HG02885 (cell line): ENCODE measurements around the gene AACS.

Experiments used
- ATAC-seq: cut with Tn5 transposase; IDR thresholded peaks from one replicate; pipeline ENCODE4 v1.9.1; 2021; ENCODE audit warnings: mild to moderate bottlenecking; ENCODE audit not compliant: unreplicated experiment, poor library complexity

The AACS gene

GRCh38 chr12:125178222-125178621 lies 113.0 kb downstream of the AACS start:
- no peak for ATAC-seq

DNA sequence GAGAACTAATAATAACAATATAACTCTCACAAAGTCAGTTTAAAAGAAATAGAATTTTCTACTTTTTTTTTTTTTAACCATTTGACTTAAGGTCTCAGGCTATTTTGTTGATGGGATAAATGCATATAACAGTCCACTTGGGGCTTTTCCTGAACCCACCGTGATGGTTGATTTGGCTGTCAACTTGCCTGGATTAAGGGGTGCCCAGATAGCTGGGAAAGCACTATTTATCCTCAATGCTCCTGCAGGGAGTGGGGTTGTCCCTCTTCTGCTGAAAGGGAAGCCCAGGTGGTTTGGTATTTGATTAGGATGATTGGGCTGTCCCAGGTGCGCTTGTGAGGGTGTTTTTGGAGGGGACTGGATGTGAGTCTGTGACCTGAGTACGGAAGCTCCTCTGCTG lies 114.9 kb downstream of the AACS start:
- no peak for ATAC-seq

- no peak for ATAC-seq
Observed at GRCh38 chr12:125181107-125181506, 115.9 kb downstream of the AACS start.

- ATAC-seq, result peak; percentile 75
Observed at GRCh38 chr12:125183187-125184067, 118.2 kb downstream of the AACS start.

GRCh38 chr12:125184213-125184967 lies 119.2 kb downstream of the AACS start:
- no peak for ATAC-seq

GRCh38 chr12:125185311-125185739 lies 120.1 kb downstream of the AACS start:
- ATAC-seq, result no peak

GRCh38 chr12:125185740-125186470 lies 120.7 kb downstream of the AACS start, which contains the start of gene TMEM132B:
TMEM132B (plus strand) TSS chr12:125186386.
- ATAC-seq, result peak; percentile 60

DNA sequence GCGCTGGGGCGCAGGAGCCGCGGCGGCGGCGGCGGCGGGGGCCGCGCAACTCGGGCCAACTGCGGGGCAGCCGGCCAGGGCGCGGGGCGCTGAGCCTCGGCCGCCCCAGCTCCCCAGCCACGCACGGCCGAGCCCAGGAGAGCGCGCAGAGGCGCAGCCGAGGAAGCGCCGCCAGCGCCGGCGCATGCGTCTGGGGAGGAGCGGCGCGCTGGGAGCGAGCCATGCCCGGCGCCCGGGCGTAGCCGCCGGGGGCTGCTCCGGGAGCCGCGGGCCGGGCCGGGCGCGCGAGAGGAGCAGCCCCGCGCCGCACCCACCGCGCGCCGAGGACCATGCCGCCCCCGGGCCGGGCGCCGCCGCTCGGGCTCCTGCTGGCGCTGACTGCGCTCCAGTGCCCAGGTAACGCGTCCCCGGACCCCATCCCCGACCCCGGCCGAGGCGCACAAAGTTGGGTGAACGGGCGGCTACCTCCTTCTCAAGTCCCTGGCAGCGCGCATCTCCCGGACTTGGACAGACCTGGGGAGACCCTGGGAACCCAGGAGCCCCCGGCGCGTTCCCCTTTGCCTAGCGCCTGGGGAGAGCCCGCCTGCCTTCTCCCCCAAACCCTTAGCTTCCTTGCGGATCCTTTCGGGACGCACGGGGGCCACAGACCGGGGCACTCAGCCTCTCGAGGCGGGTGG lies 121.4 kb downstream of the AACS start:
- ATAC-seq, result peak; percentile 29

- ATAC-seq, result no peak
Observed at GRCh38 chr12:125187148-125187745, 122.0 kb downstream of the AACS start.

- no peak for ATAC-seq
Observed at GRCh38 chr12:125187780-125188741, 122.8 kb downstream of the AACS start.

DNA sequence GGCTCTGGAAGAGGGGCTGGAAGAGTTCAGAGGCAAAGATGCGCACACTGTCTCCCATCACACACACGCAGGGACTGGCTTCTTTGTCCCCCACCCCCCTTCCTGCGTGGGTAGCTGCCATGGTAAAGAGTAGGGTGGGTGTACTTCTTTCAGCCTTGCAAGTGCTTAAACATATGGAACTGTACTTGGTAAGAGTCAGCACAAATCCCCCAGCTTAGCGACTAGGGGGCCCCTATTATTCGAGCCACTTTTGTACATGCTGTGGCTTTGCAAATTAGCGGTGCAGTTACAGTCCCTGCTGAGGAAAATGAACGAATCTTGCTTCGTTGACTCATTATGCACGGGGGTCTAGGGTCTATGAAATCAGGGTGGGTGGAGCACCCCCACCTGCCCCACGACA lies 123.8 kb downstream of the AACS start:
- ATAC-seq, result no peak

DNA sequence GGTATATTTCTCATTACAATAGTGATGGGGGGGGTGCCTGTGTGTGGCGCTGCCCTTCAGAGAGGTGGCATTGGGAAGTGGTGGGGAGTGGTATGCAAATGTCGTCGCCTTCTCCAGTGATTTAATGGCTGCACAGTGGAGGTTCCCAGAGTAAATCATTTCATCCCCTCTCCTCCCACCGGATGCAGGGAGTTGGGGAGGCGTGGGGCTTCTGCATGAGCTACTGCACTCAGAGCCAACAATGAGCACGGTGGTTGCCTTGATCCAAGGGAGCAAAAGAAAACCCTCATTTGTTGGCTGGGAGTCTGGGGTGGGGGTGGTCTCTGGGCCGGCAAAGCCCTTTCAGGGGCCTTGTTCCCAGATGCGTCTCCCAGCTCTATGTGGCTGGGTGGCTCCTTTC lies 124.3 kb downstream of the AACS start:
- ATAC-seq, result no peak

DNA sequence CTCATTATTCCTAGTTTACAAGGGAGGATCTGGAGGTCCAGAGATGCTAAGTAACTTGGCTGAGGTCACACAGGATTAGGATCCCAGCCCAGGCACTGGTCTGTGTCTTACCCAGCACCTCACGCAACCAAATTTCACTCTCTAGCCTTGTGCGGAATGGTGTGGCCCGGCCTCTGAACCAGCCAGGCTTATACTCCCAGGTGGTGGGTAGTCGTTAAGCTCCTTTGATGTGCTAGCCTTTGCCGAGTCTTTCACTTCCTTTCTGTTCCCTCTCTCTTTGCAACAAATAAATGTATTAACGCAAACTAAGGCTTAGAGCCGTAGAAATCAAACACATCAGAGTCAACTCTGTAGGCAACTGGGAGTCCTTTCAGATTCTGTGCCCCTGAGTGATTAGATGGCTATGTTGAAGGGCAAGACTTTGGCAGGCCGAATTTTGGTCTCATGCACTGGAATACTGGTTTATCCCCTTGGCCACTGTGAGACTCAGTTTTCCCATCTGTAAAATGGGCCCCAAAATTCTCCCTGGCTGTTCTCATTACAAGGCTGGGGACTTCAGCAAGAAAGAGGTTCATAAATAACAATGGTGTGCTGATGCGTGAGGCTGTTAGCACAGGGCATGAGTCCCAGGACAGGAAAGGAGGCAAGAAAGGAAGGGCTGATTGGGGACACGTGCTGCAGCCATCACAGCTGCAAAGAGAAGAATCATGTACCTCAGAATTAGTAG lies 126.3 kb downstream of the AACS start:
- no peak for ATAC-seq

DNA sequence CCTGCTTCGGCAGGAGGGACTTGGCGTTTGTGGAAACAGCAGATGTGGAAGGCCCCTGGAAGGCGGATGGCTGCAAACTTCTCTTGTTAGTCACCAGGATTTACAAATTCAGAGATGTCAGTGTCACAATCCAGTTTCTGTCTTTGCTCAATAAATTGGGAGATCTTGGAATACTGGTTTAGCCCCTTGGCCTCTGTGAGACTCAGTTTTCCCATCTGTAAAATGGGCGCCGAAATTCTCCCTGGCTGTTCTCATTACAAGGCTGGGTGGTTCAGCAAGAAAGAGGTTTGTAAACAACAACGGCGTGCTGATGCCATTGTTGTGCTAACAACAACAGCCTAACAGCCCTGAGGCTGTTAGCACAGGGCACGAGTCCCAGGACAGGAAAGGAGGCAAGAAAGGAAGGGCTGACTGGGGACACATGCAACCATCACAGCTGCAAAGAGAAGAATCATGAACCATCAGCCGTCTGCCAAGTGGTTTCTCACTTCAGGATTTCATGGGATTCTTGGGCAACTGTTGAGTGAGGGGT lies 127.5 kb downstream of the AACS start:
- ATAC-seq, result no peak
